UCSD-AML1 (cell line): Measurements from ENCODE around the gene PREX1.

Experiments
- DNase-seq: peaks from one replicate; lab custom pipeline; 2025; ENCODE audit not compliant: unreplicated experiment; lab: John Stamatoyannopoulos, UW

Gene PREX1

DNA sequence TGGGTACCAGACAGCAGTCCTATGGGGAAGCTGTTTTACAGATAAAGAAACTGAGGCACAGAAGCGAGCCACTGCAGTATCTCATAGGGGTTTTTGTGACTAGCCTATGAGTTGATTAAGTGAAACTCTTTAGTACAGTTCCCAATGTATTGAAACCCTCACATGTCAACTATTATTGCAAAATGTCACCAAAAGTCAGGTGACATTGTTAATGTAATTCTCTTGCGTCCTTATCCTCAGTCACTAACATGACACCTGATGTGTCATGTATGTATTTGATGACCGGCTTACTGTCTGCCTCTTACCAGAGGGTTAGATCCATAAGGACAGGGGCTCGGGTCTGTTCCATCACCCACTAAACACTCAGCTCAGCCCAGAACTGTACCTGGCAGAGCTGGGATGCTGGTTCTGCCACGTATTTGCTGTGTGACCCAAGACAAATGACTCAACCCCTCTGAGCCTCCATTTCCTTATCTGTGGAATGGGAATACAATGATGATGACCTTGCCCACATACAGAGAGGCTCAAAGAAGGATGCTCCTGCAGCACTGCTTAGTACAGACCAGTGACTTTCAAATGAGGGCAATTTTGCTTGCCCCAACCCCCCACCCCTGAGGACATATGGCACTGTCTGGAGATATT, 32.9 kb downstream of the PREX1 start:
- DNase-seq = no peak

DNA sequence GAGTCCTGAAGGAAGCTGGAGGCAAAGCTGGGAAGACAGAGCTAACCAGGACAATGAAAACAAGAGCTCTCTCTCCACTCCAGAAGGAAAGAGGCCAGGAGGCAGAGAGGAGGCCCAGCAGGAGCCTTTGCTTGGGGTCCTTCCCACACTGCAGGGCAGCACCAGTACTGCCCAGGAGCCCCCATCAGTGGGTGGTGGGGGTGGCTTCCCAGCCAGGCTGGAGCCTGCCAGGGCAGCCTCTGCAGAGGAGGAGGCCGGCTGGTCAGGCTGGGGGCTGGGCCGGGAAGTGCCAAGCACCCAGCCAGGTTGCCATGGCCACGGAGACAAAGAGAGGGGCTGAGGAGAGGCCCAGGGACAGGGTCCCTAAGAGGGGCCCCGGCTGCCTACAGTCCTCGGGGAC, 33.4 kb downstream of the PREX1 start:
- no peak for DNase-seq

DNA sequence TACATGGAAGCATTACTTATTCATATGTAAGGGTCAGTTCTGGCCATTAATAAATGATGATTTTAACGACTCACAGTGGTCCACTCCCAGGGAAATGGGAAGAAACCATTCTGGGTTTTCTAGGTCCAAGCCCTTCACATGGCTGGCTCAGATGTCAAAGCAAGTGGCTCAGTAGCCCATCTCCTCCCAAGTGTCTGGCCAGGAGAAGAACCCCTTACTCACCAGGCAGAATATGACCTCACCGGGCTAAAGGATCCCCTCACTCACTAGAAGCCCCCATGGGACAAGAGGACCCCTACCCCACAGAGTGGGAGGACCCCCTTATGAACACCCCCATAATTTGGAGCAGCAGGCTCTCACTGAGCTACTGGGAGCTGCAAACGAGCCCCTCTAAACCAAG, 34.0 kb downstream of the PREX1 start:
- no peak for DNase-seq

DNA sequence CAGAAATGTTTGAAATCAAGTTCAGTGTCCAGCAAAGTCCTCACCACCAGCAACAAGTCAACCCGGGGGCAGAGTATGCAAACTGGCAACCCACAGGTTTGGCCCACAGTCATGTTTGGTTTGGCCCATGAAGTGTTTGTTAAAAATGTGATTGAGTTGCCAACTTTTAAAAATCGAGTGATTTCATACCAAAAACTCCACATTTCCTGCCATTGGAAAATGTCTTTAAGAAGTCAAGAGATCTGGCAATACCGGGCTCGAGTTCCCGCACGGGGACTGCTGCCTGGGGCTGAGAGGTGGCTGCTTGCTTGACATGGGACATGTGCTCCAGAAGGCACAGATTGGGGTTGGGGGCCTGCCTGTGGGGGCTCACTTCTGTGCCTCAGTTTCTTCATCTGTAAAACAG, 36.1 kb downstream of the PREX1 start:
- no peak for DNase-seq

DNA sequence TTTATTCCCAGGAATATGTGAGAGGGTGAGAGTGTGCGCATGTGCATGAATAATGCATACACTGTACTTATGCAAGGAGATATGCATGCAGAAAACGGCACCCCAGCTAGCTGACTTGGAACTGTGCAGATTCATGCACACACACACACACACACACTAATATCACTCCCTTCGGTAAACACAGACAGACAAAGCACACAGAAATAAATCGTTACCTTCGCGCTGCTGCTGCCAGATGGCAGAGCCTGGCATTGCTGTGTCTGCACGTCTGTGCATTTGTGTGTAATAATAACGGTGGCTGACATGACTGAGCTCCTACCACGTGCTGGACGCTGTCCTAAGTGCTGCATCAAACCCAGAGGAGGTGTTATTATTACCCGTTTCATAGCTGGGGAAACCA, 36.8 kb downstream of the PREX1 start:
- DNase-seq = no peak

DNA sequence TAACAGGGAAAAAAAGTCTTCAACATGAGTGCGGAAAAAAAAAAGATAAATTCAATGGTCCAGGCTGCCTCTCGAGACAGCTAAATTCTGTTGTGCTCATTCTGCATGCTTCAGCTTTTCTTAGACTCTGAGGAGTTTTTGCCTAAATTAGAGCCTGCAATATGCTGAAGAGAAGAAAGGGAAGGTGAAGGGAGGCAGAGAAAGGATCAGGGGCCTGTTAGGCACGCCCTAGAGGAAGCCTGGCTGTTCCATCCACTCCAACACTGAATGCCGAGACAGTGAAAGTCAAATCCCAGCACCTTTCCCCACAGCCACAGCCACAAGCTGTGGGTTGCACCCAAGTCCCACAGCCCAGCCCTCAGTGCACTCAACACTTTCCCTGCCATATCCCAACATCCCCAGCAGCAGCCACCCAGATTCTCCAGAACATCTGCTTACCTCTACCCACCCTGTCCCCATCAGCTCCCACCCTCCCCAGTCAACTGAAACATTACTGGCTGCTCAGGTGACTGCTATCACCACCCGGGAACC, 37.3 kb downstream of the PREX1 start:
- no peak for DNase-seq

DNA sequence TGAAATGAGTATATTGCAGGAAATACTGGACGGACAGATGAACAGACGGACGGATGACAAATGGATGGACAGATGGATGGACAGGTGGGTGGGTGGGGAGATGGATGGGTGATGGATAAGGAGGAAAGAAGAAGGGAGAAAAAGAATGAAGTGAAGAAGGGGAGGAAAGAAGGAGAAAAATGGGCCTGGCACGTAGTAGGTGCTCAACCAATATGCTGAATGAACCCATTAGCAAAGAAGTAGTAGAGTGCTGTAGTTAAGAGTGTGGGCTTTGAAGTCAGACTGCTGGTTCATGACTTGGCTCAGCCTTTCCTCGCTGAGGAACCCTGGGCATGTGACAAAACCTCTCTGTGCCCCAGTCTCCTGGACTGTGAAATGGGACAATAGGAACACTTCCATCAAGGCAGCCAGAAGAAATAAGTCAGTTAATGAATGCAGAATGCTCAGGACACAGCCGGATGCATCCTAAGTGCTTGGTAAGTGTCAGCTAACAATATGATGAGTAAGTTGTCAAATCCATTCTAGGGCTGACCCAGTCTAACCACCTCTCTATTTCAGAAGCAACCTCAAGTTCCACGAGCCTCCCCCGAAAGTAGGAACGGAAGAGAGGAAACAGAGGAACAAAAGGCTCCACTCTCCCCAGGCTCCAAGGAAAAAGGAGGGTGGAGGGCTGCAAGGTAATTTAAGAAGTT, 37.9 kb downstream of the PREX1 start:
- no peak for DNase-seq

DNA sequence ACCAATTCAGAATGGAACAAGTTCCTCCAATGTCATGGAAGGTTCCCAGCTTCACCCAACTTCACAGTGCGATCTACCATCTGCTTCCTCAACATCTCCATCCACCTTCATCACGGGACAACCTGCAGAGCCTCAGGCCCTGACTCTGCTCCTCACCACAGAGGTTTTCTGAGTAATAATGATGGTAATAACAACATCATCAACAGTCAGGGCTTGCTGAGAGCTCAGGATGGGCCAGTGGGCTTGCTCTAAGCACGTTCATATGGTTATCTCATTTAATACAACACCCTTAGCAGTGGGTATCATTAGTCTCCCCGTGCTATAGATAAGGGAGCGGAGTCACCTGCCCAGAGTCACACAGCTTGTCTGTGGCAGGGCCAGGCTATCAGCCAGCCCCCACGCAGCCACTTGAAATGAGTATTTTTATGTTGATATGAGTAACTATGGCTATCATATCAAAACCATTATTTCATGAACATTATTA, 38.6 kb downstream of the PREX1 start:
- DNase-seq = no peak

DNA sequence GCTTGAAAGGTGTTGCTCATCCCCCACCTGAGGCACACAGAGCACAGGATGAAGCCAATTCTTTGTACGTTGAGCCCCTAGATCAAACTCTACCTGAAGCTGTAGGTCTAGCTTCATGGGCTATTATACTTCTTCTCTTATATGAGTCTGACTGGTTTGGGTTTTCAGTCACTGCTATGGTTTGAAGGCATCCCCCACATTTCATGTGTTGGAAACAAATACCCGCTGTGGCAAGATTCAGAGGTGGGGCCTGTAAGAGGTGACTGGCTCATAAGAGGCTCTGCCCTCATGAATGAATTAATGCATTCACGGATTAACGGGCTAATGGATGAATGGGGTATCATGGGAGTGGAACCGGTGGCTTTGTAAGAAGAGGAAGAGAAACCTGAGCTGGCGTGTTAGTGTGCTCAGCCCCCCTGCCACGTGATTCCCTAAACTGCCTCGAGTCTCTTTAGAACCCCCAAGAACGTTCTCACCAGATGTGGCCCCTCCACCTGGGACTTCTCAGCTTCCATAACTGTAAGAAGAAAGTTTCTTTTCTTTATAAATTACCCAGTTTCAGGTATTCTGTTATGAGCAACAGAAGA, 39.2 kb downstream of the PREX1 start:
- DNase-seq = no peak

DNA sequence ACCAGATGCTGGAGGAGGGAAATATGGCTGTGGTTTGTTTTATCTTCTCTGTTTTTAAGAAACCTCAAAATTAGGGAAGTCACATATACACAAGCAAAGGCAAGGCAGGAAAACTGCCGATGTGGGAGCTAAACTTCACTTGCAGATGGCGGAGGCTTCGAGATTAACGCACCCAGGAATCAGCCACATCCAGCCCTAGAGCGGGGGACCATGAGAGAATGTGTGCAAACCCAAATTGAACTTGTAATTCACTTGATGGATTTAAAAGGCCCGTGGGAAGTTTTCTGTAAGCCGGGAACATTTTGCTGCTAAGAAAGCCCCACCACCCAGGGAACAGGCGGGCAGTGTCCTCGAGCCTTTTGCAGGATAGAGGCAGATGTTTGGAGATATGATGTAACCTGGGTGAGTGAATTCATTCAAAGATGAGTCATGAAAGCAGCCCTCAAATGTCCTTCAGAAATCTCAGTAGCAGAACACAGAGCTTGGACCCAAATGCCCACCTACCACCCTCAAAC, 39.9 kb downstream of the PREX1 start:
- peak; percentile 59 for DNase-seq

DNA sequence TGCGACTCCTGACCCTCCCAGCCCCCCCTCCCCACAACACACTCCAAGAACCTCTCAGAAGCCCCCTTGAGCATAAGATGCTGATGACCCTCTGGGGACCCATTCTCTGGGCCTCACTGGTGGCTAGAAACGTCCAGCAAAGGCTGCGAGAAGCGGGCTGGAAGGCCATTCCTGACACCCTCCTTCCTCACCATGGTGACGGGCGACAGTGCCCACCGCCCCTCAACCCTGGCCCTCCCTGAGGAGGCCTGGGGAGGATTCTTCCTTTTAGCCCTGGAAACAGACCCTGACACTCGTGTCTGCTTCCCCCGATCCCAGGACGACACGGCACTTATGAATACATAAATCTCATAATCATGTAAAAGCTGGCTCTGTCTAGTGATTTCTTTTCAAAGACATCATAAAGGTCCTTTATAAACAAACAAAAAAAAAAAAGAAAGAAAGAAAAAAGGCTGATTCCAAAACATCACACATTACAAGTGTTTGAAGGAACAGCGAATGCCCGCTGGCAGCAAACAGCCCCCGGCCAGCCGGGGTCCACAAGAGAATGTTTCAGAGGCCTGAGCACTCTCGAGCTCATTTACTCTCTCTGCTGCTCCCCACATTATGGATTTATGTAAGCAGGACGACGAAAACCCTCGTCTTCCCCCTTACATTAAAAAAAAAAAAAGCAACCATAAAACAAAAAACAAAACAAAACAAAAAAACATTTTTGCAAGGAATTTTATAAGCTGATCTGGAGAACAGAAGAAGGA, 40.7 kb downstream of the PREX1 start:
- DNase-seq = no peak

DNA sequence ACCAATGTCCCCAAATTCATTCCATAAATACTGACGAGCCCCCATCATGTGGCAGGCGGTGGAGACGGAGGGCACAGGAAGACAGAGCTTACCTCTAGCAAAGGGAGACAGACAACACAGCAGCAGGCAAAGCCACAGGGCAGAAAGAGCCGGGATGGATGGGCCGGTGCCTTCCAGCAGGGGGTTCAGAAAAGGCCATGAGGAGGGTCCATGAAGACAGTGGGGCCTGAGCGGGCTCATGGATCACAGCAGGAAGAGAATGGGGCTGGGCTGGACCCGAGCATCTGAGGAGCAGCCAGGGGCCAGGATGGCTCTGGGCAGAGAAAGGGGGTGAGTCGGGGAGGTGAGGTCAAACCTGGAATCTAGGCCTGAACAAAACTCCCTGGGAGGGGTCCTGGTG, 42.0 kb downstream of the PREX1 start:
- DNase-seq = no peak

DNA sequence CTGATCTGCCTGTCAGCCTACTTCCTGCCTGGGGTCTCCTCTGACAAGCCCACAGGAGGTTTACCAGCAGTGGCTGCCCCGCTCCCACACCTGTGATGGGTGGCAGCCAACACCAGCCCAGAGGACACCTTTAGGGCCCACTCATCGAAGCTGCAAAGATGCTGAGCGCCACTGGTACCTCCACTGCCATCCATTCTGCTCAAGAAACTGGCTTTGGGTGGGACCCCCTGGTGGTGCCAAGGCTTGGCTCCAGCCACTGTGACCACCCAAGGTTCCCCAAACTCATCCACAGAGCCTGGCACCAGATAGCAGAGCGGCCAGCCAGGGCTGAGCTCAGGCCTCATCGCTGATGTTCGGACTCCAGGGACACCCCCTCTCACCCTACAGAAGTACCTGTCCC, 42.5 kb downstream of the PREX1 start:
- no peak for DNase-seq

DNA sequence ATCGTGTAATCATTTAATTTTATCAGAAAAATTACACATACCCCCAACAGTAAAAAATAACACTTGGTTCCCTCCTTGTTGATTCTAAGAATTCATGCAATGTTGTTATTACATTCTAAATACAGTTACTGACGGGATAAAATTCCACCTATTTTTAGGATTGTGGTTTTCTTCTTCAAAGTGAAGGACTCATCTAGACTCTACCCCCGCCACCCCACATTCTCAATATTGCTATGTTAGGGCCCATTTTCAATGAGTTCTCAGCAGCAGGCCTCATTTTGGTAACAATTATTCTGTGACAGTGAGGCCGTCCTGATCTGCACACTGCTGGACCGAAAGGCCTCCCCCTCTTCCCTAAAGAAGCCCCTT, 43.5 kb downstream of the PREX1 start:
- DNase-seq = no peak

DNA sequence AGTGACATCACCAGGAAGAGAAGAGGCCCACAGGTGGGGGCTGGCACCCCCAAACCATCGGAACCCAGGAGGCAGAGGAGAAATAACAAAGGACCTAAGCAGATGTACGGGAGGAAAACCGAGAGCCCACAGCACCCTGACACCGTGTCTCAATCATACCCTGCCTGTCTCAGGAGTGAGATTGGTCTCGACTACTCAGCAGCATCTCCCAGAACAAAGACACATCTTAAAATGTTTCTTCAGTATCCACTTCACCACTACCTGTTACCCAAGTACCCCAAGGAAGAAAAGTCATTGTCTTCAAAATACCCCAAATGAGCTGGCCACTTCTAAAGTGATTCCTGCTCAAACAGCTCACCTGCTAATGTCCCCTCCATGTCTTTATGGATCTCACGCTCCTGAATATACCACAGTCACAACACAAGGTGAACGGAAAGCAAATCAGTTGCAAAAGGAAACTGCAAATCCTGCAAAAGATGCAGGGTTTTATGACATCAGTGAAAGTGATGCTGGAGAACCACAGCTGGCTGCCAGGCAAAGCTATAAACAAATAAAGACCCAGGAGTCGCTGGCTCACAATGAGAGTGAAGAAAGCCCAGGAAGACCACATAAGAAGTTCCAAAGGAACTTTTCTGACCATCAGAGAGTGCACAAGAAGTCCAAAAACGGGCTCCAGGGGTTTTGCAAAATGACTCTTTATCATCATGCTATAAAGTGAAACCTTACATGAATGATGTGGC, 44.1 kb downstream of the PREX1 start:
- no peak for DNase-seq

DNA sequence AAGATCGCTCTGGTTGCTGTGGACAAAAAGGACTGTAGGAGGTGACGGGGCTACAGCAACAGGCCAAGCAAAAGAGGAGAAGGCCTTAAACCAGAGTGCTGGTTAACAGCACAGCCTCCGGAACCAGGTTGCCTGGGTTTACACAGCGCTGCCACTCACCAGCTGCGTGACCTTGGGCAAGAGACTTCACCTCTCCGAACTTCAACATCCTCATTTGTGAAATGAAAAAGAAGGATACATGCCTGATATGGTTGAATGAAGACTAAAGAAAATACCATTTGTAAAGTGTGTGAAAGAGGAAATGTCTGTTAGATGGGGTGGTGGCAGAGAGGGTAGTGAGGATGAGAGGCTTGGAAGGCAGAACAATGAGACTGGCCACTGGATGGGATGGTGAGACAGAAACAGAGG, 44.9 kb downstream of the PREX1 start:
- DNase-seq = no peak

DNA sequence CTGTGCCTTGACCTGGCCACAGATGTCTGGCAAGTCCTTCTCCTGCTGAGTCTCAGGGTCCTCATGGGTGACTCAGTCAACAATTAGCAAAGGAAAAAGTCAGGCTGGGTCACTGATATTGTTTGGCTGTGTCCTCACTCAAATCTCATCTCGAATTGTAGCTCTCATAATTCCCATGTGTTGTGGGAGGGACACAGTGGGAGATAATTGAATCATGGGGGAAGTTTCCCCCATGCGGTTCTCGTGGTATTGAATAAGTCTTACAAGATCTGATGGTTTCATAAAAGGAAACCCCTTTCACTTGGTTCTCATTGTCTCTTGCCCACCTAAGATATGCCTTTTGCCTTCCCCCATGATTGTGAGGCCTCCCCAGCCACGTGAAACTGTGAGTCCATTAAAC, 45.7 kb downstream of the PREX1 start:
- DNase-seq = no peak

DNA sequence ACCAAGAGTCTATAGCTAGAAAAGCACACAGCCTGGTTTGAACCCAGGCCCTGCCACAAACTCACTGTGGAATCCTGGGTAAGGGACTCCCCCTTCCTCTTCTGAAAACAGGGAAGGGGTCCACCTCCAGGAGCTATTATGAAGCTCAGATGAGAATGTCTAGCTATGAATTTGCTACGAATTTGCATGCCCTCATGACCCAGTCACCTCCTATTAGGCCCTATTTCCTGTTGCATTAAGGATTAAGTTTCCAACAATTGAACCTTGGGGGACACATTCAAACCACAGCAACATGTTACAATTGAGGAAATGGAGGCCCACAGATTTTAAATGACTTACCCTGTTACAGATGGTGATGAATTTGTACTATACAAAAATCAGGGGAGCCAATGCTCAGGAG, 46.2 kb downstream of the PREX1 start:
- no peak for DNase-seq

DNA sequence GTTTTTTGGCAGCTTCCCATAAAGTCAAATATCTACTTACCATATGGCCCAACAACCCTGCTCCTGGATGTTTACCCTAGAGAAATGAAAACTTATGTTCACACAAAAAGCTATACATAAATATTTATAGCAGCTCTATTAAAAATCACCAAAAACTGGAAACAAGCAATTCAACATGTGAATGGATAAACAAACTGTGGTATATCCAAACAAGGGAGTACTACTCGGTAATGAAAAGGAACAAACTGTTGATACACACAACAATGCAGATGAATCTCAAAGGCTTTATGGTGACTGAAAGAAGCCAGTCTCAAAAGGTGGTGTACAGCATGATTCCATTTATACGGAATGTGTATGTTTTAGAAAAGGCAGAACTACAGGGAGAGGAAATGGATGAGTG, 48.4 kb downstream of the PREX1 start:
- no peak for DNase-seq

DNA sequence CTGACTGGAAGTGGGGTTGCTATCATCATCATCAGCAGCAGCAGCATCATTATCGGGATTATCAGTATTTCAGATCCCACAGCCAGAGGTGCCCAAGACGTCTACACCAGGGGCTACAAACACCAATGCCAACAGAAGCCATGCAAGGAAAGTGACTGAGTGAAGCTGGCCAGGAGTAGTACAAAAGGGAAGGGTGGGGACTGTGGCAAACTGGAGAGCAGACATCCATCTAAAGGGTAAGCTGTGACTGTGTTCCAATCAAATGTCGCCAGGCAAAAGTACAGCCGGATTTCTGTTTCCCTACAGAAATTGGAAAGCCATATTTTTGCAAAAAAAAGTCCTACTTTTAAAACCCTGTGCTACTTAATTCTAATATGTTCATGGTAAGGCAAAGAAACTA, 50.0 kb downstream of the PREX1 start:
- DNase-seq = no peak

DNA sequence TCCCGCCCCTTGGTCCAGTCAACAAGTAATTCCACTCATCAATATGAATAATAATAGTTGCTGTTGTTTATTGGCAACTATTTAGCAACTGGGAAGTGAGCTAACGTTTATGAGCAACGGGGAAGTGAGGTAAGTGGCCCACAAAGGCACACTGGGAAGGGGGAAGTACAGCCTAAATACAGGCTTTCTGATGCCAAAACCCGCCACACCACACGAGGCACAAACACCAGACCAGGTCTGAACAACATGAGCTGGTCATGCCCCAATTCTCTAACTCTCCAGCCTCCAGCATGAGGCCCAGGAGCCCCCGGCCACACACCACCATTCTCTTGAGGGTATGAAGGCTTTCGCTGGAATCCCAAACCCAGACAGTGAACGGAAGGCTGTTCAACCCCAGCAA, 50.8 kb downstream of the PREX1 start:
- no peak for DNase-seq
